ENCODE data around the gene XYLT2.

The XYLT2 gene

GRCh38 chr17:50311483-50311882, 34.4 kb upstream of the XYLT2 start:
- Histone ChIP-seq H2AFZ (ENCODE audit: low read depth, low read length) (no peak overlapping the region), H3K36me3 (ENCODE audit: insufficient read depth, low read length) (no peaks in the 10 kb centered on the region), H3K4me2 (ENCODE audit: insufficient read depth, low read length) (no peak overlapping the region), H3K27ac (ENCODE audit: low read length) (no peak overlapping the region), H3K79me2 (ENCODE audit: insufficient read depth, low read length) (no peaks in the 10 kb centered on the region), H3K4me3 (ENCODE audit: low read depth in 1 of 2, low read length in 2 of 2) (no peak overlapping the region), H3K9me3 (ENCODE audit: insufficient read depth, low read length, severe bottlenecking) (no peaks in the 10 kb centered on the region), H3K4me1 (ENCODE audit: insufficient read depth, low read length) (no peaks in the 10 kb centered on the region), H4K20me1 (ENCODE audit: insufficient read depth, low read length) (0 out of 2 replicates have a peak, but pooled peaks cover 3% of the 10 kb centered on the region), H3K9ac (ENCODE audit: low read depth, low read length) (no peak overlapping the region), H3K27me3 (ENCODE audit: insufficient read depth, low read length, poor library complexity) (peaks cover 21% of the 10 kb centered on the region)
- DNase-seq = no peak
- TF ChIP-seq CTCF (IDR thresholded peaks at IDR 0.05; ENCODE audit: borderline replicate concordance, extremely low read depth, low read length, poor library complexity, severe bottlenecking) (no peak), EZH2 (IDR thresholded peaks at IDR 0.05; ENCODE audit: borderline replicate concordance, low read depth, low read length, severe bottlenecking) (no peak)
- ATAC-seq (ENCODE audit: insufficient read depth, low read depth) = no peak

- Histone ChIP-seq H3K27ac (ENCODE audit: low read length) (no peak overlapping the region), H3K27me3 (ENCODE audit: insufficient read depth, low read length, poor library complexity) (peaks cover 21% of the 10 kb centered on the region), H3K4me3 (ENCODE audit: low read depth in 1 of 2, low read length in 2 of 2) (no peak overlapping the region), H3K79me2 (ENCODE audit: insufficient read depth, low read length) (no peaks in the 10 kb centered on the region), H3K4me2 (ENCODE audit: insufficient read depth, low read length) (no peak overlapping the region), H3K36me3 (ENCODE audit: insufficient read depth, low read length) (no peaks in the 10 kb centered on the region), H3K9ac (ENCODE audit: low read depth, low read length) (no peak overlapping the region), H2AFZ (ENCODE audit: low read depth, low read length) (no peak overlapping the region), H3K9me3 (ENCODE audit: insufficient read depth, low read length, severe bottlenecking) (no peaks in the 10 kb centered on the region), H3K4me1 (ENCODE audit: insufficient read depth, low read length) (no peaks in the 10 kb centered on the region), H4K20me1 (ENCODE audit: insufficient read depth, low read length) (0 out of 2 replicates have a peak, but pooled peaks cover 3% of the 10 kb centered on the region)
- TF ChIP-seq EZH2 (IDR thresholded peaks at IDR 0.05; ENCODE audit: borderline replicate concordance, low read depth, low read length, severe bottlenecking) = no peak
- TF ChIP-seq CTCF (IDR thresholded peaks at IDR 0.05; ENCODE audit: borderline replicate concordance, extremely low read depth, low read length, poor library complexity, severe bottlenecking) = no peak
- DNase-seq (no peak), ATAC-seq (ENCODE audit: insufficient read depth, low read depth) (no peak)
These were observed 33.6 kb upstream of the XYLT2 start for GRCh38 chr17:50312308-50312707.

GRCh38 chr17:50314456-50315011, 31.4 kb upstream of the XYLT2 start:
- ATAC-seq (ENCODE audit: insufficient read depth, low read depth) (no peak), DNase-seq (no peak)
- H3K4me1 ChIP-seq (ENCODE audit: insufficient read depth, low read length) = no peaks in the 10 kb centered on the region
- H3K4me3 ChIP-seq (ENCODE audit: low read depth in 1 of 2, low read length in 2 of 2) = no peak overlapping the region
- H3K4me2 ChIP-seq (ENCODE audit: insufficient read depth, low read length) = no peak overlapping the region
- H2AFZ ChIP-seq (ENCODE audit: low read depth, low read length) = no peak overlapping the region
- no peak overlapping the region for H3K9ac ChIP-seq (ENCODE audit: low read depth, low read length)
- H3K27ac ChIP-seq (ENCODE audit: low read length) = no peak overlapping the region
- H3K9me3 ChIP-seq (ENCODE audit: insufficient read depth, low read length, severe bottlenecking) = no peaks in the 10 kb centered on the region
- no peaks in the 10 kb centered on the region for H3K79me2 ChIP-seq (ENCODE audit: insufficient read depth, low read length)
- 0 out of 2 replicates have a peak, but pooled peaks cover 3% of the 10 kb centered on the region for H4K20me1 ChIP-seq (ENCODE audit: insufficient read depth, low read length)
- no peak for TF ChIP-seq CTCF (IDR thresholded peaks at IDR 0.05; ENCODE audit: borderline replicate concordance, extremely low read depth, low read length, poor library complexity, severe bottlenecking)
- TF ChIP-seq EZH2 (IDR thresholded peaks at IDR 0.05; ENCODE audit: borderline replicate concordance, low read depth, low read length, severe bottlenecking) = no peak
- no peaks in the 10 kb centered on the region for H3K36me3 ChIP-seq (ENCODE audit: insufficient read depth, low read length)
- H3K27me3 ChIP-seq (ENCODE audit: insufficient read depth, low read length, poor library complexity) = peaks cover 7% of the 10 kb centered on the region

Data from DND-41 (cell line).